MV-4-11 (cell line): ENCODE results near the gene NLGN4X.

Source experiments
- DNase-seq: peaks from one replicate; lab custom pipeline; 2025; lab: John Stamatoyannopoulos, UW

The NLGN4X gene

DNA sequence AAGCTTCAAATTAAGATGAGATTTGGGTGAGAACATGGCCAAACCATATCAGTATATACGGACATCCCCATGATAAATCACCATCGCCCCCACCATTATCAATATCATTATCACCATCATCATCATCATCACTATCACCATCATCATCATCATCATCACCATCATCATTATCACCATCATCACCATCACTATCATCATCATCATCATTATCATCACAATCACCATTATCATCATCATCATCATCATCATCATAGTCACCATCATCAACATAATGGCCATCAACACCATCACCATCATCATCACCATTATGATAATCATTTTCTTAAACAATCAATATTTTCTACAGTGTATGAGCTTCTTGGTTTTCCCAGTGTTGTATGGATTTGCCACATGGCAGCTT, 360.9 kb downstream of the NLGN4X start:
- no peak for DNase-seq

DNA sequence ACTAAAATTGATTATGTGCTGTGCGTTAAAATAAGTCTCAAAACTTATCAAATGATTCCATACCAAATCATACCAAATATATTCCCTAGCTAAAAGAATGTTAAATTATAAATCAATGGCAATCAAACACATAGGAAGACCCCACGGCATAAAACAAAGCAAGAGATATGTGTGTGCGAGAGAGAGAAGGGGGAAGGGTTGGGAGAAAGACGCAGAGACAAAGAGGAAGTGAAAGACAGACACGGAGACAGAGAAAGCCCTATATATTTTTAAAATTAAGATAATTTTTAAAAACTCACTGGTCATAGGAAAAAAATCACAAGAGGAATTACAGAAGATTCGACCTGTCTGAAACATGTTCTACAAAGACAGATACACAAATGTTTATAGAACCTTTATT, 371.4 kb downstream of the NLGN4X start:
- DNase-seq = peak; percentile 45

DNA sequence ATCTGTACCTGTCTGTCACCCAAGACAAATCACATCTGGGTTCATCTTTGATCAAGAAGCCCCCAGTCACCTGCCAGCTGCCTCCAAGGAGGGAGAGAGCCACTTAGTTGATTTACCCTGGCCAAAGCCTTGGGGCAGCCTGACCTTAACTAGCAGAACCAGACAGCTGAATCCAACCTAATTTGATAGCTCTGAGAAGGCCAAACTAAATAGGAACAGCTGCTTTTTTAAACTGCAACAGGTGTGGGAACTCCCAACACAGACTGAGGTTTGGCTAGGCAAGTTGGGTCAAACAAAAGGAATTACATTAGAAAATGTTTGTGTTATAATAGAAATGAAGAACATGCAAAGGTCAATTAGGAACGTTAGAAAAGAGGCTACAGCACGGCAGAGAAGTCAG, 375.7 kb downstream of the NLGN4X start:
- DNase-seq = no peak

GRCh38 chrX:5842601-5843000, 386.1 kb downstream of the NLGN4X start:
- DNase-seq = no peak
